Esophagus squamous epithelium (tissue), 4 donors: ENCODE data around the gene MPC2.

Experiments
- POLR2A ChIP-seq, 4 donors: fragments of 450-650 bp; IDR thresholded peaks; one replicate each; pipeline ENCODE4 v1.6.1; 2017; ENCODE audit warnings: antibody characterized with exemption in 4 of 4, mild to moderate bottlenecking in 4 of 4, moderate library complexity in 3 of 4
- TF ChIP-seq, protein P1 (sequence below), 6 experiments: fragments of 450-650 bp in 4 of 6; fragments of 200-600 bp in 2 of 6; sonication (generic) in 2 of 6; IDR thresholded peaks; one replicate each; pipeline ENCODE4 v1.5.1; 2016 to 2019; ENCODE audit warnings: antibody characterized with exemption in 6 of 6, mild to moderate bottlenecking in 4 of 6, moderate library complexity in 4 of 6

DNA sequence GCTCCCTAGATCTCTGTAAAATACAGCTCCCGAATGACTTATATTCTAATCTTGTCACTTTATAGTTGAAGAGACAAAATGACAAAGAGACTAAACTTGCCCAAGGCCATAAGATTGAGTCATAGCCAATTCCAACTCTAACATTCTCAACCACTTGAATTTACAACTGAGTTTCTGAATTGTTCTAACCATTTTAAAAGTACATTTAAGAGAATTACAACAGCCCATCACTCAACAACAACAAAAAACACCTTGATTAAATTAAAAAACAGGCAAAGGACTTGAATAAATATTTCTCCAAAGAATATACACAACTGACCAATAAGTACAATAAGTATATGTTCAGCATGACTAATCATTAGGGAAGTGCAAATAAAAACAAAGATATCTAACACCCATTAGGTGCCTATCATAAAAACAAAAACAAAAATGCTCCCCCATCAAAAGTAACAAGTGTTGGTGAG, 14.2 kb downstream of the MPC2 start:
- TF ChIP-seq, protein P1, sequence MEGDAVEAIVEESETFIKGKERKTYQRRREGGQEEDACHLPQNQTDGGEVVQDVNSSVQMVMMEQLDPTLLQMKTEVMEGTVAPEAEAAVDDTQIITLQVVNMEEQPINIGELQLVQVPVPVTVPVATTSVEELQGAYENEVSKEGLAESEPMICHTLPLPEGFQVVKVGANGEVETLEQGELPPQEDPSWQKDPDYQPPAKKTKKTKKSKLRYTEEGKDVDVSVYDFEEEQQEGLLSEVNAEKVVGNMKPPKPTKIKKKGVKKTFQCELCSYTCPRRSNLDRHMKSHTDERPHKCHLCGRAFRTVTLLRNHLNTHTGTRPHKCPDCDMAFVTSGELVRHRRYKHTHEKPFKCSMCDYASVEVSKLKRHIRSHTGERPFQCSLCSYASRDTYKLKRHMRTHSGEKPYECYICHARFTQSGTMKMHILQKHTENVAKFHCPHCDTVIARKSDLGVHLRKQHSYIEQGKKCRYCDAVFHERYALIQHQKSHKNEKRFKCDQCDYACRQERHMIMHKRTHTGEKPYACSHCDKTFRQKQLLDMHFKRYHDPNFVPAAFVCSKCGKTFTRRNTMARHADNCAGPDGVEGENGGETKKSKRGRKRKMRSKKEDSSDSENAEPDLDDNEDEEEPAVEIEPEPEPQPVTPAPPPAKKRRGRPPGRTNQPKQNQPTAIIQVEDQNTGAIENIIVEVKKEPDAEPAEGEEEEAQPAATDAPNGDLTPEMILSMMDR (IDR thresholded peaks at IDR 0.05), result no peak
- TF ChIP-seq POLR2A (IDR thresholded peaks at IDR 0.05), result no peak
